Measurements from ENCODE around the gene E4F1.

DNA sequence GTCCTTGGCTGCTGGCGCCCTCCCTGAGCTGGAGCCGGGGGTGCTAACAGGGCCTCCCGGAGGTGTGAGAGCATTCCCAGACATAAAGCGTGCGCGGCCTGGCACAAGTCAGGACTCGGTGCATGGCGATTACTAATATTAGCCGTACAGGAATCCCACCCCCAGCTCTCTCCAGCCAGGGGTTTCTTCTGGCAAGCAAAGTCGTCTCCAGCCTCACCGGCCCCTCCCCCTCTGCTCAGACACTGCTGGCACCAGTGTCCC is 32.0 kb upstream of the E4F1 start:
- TF ChIP-seq, protein P1, sequence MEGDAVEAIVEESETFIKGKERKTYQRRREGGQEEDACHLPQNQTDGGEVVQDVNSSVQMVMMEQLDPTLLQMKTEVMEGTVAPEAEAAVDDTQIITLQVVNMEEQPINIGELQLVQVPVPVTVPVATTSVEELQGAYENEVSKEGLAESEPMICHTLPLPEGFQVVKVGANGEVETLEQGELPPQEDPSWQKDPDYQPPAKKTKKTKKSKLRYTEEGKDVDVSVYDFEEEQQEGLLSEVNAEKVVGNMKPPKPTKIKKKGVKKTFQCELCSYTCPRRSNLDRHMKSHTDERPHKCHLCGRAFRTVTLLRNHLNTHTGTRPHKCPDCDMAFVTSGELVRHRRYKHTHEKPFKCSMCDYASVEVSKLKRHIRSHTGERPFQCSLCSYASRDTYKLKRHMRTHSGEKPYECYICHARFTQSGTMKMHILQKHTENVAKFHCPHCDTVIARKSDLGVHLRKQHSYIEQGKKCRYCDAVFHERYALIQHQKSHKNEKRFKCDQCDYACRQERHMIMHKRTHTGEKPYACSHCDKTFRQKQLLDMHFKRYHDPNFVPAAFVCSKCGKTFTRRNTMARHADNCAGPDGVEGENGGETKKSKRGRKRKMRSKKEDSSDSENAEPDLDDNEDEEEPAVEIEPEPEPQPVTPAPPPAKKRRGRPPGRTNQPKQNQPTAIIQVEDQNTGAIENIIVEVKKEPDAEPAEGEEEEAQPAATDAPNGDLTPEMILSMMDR (IDR thresholded peaks at IDR 0.05): no peak
- no peak for TF ChIP-seq POLR2A (IDR thresholded peaks at IDR 0.05)
